Stimulated activated CD4-positive, alpha-beta T cell treated with anti-CD3 and anti-CD28 coated beads, Interleukin-1b, Interleukin-23, amount 100 ng/mL, for 1 hour (primary cell): ENCODE data around the gene PGM1.

ENCODE experiments used
- DNase-seq, 2 donors: peaks; one replicate each; pipeline ENCODE4 v3.0.0-alpha.2; 2020; ENCODE audit warnings: low read depth in 2 of 2

PGM1 gene

GRCh38 chr1:63601061-63601460, 7.8 kb downstream of the PGM1 start:
- DNase-seq, result no peak

GRCh38 chr1:63601463-63601862, 8.3 kb downstream of the PGM1 start:
- DNase-seq, result no peak

- DNase-seq, result no peak
Observed at GRCh38 chr1:63601912-63602311, 8.7 kb downstream of the PGM1 start.

GRCh38 chr1:63602629-63603028, 9.4 kb downstream of the PGM1 start:
- no peak for DNase-seq

- no peak for DNase-seq
Observed at GRCh38 chr1:63603810-63604209, 10.6 kb downstream of the PGM1 start.

- DNase-seq, result no peak
Observed at GRCh38 chr1:63607322-63607721, 14.1 kb downstream of the PGM1 start.

GRCh38 chr1:63611231-63611630, 18.0 kb downstream of the PGM1 start:
- no peak for DNase-seq

- no peak for DNase-seq
Observed at GRCh38 chr1:63612564-63612963, 19.4 kb downstream of the PGM1 start.

GRCh38 chr1:63612971-63613370, 19.8 kb downstream of the PGM1 start:
- no peak for DNase-seq

- DNase-seq, result peak; percentile 10 to 34
Observed at GRCh38 chr1:63615768-63616420, 22.7 kb downstream of the PGM1 start.

- no peak for DNase-seq
Observed at GRCh38 chr1:63617450-63617849, 24.2 kb downstream of the PGM1 start.

- DNase-seq, result no peak
Observed at GRCh38 chr1:63618011-63618410, 24.8 kb downstream of the PGM1 start.

- no peak for DNase-seq
Observed at GRCh38 chr1:63619558-63619957, 26.3 kb downstream of the PGM1 start.

GRCh38 chr1:63620671-63621070, 27.5 kb downstream of the PGM1 start:
- no peak for DNase-seq

GRCh38 chr1:63621075-63621474, 27.9 kb downstream of the PGM1 start:
- DNase-seq, result no peak

- no peak for DNase-seq
Observed at GRCh38 chr1:63621698-63622097, 28.5 kb downstream of the PGM1 start.

GRCh38 chr1:63622849-63623566, 29.8 kb downstream of the PGM1 start:
- DNase-seq, result no peak

GRCh38 chr1:63623952-63624351, 30.7 kb downstream of the PGM1 start:
- DNase-seq, result no peak

GRCh38 chr1:63624911-63625310, 31.7 kb downstream of the PGM1 start:
- no peak for DNase-seq

GRCh38 chr1:63626222-63626621, 33.0 kb downstream of the PGM1 start:
- DNase-seq, result no peak

GRCh38 chr1:63628607-63629006, 35.4 kb downstream of the PGM1 start:
- DNase-seq, result no peak

- no peak for DNase-seq
Observed at GRCh38 chr1:63630238-63630637, 37.0 kb downstream of the PGM1 start.

- DNase-seq, result no peak
Observed at GRCh38 chr1:63630666-63631065, 37.5 kb downstream of the PGM1 start.

- DNase-seq, result no peak
Observed at GRCh38 chr1:63632110-63632509, 38.9 kb downstream of the PGM1 start.
